ENCODE results near the gene ASAP3.

Gene ASAP3

GRCh38 chr1:23407016-23407630 is 76.9 kb downstream of the ASAP3 start:
- Histone ChIP-seq H3K4me3 (ENCODE audit: low read depth, low read length) (no peak overlapping the region), H3K4me1 (ENCODE audit: control insufficient read depth, insufficient read depth, low read length) (peaks cover 13% of the 10 kb centered on the region), H3K27ac (ENCODE audit: extremely low read depth, low read depth, low read length) (no peak overlapping the region), H3K36me3 (ENCODE audit: control insufficient read depth in 2 of 2, insufficient read depth in 1 of 2, low read length in 2 of 2) (no peaks in the 10 kb centered on the region), H3K9me3 (ENCODE audit: control insufficient read depth, insufficient read depth, low read depth, low read length) (no peaks in the 10 kb centered on the region)
- ChIA-PET POLR2A (no interaction called here), CTCF (interaction anchor here (0.7 kb wide), 1 partner anchor 126 kb away, joined by 3 read pairs; no protein-coding TSS in a partner anchor)
- TF ChIP-seq ZBTB11 (tag by site-specific recombination; conservative IDR thresholded peaks at IDR 0.05; ENCODE audit: low read depth) (no peak), ZNF24 (tag by site-specific recombination; IDR thresholded peaks at IDR 0.05) (no peak), ZNF830 (tag by site-specific recombination; IDR thresholded peaks at IDR 0.05; ENCODE audit: low read depth) (no peak), ZNF558 (tag by site-specific recombination; IDR thresholded peaks at IDR 0.05) (no peak), ZNF423 (tag by site-specific recombination; IDR thresholded peaks at IDR 0.05) (no peak), PBX3 (CRISPR knock-in tag; IDR thresholded peaks at IDR 0.05) (no peak), ZNF341 (tag by site-specific recombination; IDR thresholded peaks at IDR 0.05; ENCODE audit: low read depth) (peak; percentile 52), ZNF398 (tag by site-specific recombination; IDR thresholded peaks at IDR 0.05) (peak; percentile 57), PRDM10 (tag by site-specific recombination; IDR thresholded peaks at IDR 0.05) (peak; percentile 73), SCRT2 (tag by site-specific recombination; IDR thresholded peaks at IDR 0.05) (no peak), GLI2 (tag by site-specific recombination; IDR thresholded peaks at IDR 0.05; ENCODE audit: borderline replicate concordance, low read depth) (no peak), ATF2 (tag by site-specific recombination; IDR thresholded peaks at IDR 0.05; ENCODE audit: low read depth) (peak; percentile 72), KLF9 (tag by site-specific recombination; IDR thresholded peaks at IDR 0.05; ENCODE audit: low read depth) (peak; percentile 36; the same call in 1 of the 2 replicates), ZSCAN30 (tag by site-specific recombination; IDR thresholded peaks at IDR 0.05) (no peak), ZNF701 (tag by site-specific recombination; IDR thresholded peaks at IDR 0.05) (no peak), ZNF704 (tag by site-specific recombination; IDR thresholded peaks at IDR 0.05) (no peak), KLF7 (tag by site-specific recombination; IDR thresholded peaks at IDR 0.05; ENCODE audit: borderline replicate concordance) (no peak), ZNF157 (tag by site-specific recombination; IDR thresholded peaks at IDR 0.05) (no peak), ZNF280C (tag by site-specific recombination; IDR thresholded peaks at IDR 0.05) (no peak), ZBTB1 (tag by site-specific recombination; IDR thresholded peaks at IDR 0.05) (no peak), ZNF580 (tag by site-specific recombination; IDR thresholded peaks at IDR 0.05) (no peak), ZNF621 (tag by site-specific recombination; IDR thresholded peaks at IDR 0.05) (no peak)
